PFSK-1 (cell line): ENCODE results near the gene C1QTNF1.

Experiments used
- FOXP2 ChIP-seq: optimal IDR thresholded peaks from 2 replicates; pipeline ENCODE3; 2011; ENCODE audit warnings: borderline replicate concordance, control low read depth, inconsistent platforms; ENCODE audit not compliant: insufficient read depth; ENCODE audit errors: extremely low read length, extremely low read depth
- POLR2AphosphoS5 ChIP-seq: IDR thresholded peaks from 2 replicates; pipeline ENCODE4 v1.6.1; 2012; ENCODE audit warnings: low read depth, mild to moderate bottlenecking, control low read depth, low read length, moderate library complexity
- TAF1 ChIP-seq: IDR thresholded peaks from 2 replicates; pipeline ENCODE4 v1.6.1; 2012; ENCODE audit warnings: low read length, control low read depth, borderline replicate concordance; ENCODE audit not compliant: insufficient read depth
- TF ChIP-seq, protein P1 (sequence below), 2 experiments: IDR thresholded peaks; 2 replicates each; pipeline versions ENCODE4 v1.6.1 to v1.8.0; 2011 to 2012; ENCODE audit warnings: low read depth in 2 of 2, low read length in 2 of 2, control low read depth in 1 of 2, inconsistent platforms in 1 of 2, mild to moderate bottlenecking in 1 of 2, moderate library complexity in 1 of 2; ENCODE audit not compliant: insufficient read depth in 1 of 2

DNA sequence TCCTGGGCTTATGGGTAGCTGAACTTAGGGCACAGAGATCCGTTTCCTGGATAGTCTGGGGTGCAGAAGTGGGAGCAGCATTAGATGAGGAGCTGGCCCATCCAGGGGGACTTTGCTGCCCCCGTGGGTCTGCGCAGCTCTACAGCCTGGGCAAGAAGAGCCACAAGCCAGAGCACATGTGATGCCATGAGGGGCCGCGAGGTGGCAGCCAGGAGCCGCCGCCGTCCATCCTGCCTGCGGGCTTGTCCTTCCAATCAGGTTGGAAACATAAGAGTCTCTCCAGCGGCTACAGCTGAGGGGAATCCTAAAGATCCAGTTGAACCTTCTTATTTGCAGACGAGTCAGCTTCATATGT, 21.9 kb downstream of the C1QTNF1 start:
- TF ChIP-seq TAF1 = no peak
- TF ChIP-seq POLR2AphosphoS5 = no peak
- TF ChIP-seq, protein P1, sequence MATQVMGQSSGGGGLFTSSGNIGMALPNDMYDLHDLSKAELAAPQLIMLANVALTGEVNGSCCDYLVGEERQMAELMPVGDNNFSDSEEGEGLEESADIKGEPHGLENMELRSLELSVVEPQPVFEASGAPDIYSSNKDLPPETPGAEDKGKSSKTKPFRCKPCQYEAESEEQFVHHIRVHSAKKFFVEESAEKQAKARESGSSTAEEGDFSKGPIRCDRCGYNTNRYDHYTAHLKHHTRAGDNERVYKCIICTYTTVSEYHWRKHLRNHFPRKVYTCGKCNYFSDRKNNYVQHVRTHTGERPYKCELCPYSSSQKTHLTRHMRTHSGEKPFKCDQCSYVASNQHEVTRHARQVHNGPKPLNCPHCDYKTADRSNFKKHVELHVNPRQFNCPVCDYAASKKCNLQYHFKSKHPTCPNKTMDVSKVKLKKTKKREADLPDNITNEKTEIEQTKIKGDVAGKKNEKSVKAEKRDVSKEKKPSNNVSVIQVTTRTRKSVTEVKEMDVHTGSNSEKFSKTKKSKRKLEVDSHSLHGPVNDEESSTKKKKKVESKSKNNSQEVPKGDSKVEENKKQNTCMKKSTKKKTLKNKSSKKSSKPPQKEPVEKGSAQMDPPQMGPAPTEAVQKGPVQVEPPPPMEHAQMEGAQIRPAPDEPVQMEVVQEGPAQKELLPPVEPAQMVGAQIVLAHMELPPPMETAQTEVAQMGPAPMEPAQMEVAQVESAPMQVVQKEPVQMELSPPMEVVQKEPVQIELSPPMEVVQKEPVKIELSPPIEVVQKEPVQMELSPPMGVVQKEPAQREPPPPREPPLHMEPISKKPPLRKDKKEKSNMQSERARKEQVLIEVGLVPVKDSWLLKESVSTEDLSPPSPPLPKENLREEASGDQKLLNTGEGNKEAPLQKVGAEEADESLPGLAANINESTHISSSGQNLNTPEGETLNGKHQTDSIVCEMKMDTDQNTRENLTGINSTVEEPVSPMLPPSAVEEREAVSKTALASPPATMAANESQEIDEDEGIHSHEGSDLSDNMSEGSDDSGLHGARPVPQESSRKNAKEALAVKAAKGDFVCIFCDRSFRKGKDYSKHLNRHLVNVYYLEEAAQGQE (IDR thresholded peaks at IDR 0.05; ENCODE audit: insufficient read depth in 1 of 2, low read depth in 2 of 2, low read length in 2 of 2) = no peak
- TF ChIP-seq FOXP2 = no peak
